Adipose tissue (tissue), 3 donors: ENCODE results near the gene HOXA13. TPM values are rescaled to one million over a fixed set of nuclear protein-coding genes. Genes with fewer than 3 reads are reported as not detected.

Experiments
- H3K27ac ChIP-seq: one replicate; pipeline ENCODE4 v1.5.1; 2013; ENCODE audit warnings: low read depth, low read length
- WGBS, 3 donors: extraction: QIAGEN DNeasy Blood & Tissue Kit; methylation state at CpG; one replicate each; pipeline ENCODE4 v1.1.7; 2013; 5-methylcytosine and 5-hydroxymethylcytosine counted together
- polyA plus RNA-seq, 3 donors: library from polyadenylated mRNA; stranded (reverse); fragments of 200-250 nt; gene quantifications; one replicate each; pipeline ENCODE4 v1.2.3, GENCODE V29; 2013
- donor health status: healthy with polysubstance abuse.
- donor health status: Bipolar disorder and iron deficiency.
- donor health status: healthy.

HOXA13 gene
- polyA plus RNA-seq, 3 donors: 0.03 to 0.37 TPM; not detected in 1

DNA sequence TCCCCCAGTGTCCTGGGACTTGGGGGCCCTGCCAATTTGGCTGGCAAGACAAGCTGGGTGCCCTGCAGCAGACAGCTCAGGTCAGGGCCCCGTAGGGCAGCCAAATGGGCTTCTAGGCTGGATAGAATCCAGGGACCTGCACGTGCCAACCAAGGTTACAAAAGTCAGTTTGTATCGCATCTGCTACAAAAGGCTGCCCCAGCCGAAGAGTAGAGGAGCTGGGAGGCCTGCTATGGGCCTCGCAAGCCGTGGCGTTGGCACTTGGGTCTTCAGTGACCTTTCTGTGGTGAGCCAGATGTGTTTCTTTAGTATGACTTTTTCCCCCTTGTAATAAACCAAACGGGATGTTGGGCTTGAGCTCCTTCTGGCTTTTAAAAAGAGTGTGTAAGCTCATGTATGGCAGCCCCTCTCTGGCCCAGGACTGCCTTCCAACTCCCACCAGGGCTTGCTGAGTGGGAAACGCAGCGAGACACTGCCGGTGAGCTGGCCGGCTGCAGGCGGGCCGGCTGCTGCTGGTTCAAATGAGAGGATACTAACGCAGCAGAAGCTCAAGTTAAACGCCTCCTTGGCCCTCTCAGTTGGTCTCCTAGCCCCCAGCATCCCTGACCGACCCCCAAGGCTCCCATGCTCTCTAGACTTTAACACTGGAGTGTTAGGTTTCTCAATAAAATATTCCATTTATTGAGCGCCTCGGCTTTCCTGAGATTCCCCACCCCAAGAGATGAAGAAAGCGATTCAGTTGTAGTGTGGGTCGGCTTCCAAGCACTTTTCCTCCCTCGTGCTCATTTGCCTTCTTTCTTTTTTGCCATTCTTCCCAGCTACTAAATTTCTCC is 22.7 kb downstream of the HOXA13 start:
- H3K27ac ChIP-seq: no peak overlapping the region
- WGBS, 3 donors: 47 to 88% (median 60%) methylated on average over 22 of the region's 22 CpGs

DNA sequence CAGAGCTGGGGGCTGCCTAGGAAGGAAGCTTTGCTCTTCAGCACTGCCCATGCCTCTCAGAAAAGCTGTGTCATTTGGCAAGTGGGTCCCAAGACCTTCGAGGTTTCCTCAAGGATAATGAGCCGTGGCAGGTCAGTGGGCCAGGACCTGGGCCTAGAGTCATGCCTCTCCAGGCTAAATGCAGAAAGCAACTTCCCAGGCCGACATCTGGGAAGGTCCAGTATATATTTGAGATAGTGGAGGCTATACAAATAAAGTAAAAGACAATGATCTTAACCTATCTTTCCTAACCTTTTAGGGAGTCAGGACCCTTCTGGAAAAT is 23.4 kb downstream of the HOXA13 start:
- no peak overlapping the region for H3K27ac ChIP-seq
- 65 to 72% (median 67%) methylated on average over 3 of the region's 3 CpGs for WGBS, 3 donors

DNA sequence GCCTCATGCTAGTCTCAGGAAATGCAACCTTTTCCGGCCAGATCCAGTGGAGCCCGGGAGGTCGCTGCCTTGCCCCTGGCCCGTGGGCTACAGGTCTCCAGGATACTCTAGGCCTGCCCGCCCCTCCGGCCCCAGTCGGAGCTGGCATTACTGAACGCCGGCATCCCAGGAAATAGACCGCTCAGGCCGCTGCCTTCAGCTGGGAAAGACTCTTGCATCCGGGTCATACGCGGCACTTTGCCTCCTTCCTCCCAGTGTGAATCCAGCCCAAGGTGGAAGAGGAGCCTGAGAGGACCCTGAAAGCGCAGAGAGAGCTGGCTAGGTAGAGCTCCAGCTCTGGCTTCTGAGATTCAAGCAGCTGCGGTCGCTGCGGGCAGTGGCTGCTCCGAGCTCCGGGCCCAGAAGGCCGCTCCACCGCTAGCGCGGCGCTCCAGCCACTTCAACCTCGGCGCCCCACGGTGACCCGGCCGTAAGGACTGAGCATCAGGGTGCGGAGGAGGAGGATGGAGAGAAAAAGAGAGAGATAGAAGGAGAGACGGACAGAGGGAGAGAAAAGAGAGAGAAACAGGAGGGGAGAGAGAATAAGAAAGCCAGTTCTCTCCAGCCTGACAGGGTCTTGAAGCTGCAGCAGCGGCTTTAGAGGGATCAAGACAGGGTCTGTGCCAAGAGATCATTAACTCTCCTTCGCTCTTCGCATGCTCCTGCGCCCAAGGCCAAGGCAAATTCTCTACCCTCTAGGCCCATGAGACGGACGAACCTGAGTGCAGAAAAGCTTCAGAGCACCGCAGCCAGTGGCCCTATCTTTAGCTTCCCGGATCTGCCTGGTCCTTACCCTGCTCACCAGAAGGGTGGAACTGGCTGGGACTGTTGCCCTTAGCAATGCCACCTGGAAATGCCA is 24.0 kb downstream of the HOXA13 start:
- 25 to 75% (median 57%) methylated on average over 40 of the region's 40 CpGs for WGBS, 3 donors
- H3K27ac ChIP-seq: no peak overlapping the region

DNA sequence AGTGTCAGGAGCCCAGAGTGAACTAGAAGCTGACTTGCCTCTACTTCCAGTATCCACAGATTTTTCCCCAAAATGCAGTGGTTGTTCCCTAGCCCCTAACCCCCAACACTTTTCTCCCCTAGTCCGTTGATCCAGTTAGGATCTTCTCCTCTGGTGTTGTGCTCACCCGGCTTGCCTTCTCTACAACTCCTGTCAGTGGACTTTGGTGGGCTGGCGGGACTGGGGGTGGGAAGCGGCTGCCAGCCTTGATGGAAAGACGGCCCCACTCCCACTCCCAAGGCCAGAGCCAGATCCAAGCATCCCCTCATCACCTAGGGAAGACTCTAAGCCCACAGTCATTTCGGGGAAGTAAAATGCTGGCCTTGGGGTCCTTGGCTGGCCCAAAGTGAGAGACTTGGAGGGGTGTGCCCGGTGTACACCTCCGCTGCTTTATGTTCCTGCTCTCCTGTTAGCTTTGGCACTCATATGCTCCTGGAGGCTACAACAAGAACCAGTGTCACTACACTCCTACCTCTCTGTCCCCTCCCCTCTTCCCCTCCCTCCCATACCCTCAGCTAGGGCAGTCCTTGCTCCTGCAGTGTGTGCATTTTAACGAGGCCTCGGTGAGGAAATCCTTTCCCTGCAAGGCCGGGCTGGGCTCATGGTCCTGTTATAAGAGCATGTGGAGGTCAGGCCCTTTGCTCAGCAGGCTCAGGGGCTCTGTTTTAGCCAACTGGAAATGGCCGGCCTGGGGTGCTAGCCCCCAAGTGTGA is 24.8 kb downstream of the HOXA13 start:
- H3K27ac ChIP-seq: no peak overlapping the region
- WGBS, 3 donors: 32 to 78% (median 73%) methylated on average over 12 of the region's 12 CpGs

DNA sequence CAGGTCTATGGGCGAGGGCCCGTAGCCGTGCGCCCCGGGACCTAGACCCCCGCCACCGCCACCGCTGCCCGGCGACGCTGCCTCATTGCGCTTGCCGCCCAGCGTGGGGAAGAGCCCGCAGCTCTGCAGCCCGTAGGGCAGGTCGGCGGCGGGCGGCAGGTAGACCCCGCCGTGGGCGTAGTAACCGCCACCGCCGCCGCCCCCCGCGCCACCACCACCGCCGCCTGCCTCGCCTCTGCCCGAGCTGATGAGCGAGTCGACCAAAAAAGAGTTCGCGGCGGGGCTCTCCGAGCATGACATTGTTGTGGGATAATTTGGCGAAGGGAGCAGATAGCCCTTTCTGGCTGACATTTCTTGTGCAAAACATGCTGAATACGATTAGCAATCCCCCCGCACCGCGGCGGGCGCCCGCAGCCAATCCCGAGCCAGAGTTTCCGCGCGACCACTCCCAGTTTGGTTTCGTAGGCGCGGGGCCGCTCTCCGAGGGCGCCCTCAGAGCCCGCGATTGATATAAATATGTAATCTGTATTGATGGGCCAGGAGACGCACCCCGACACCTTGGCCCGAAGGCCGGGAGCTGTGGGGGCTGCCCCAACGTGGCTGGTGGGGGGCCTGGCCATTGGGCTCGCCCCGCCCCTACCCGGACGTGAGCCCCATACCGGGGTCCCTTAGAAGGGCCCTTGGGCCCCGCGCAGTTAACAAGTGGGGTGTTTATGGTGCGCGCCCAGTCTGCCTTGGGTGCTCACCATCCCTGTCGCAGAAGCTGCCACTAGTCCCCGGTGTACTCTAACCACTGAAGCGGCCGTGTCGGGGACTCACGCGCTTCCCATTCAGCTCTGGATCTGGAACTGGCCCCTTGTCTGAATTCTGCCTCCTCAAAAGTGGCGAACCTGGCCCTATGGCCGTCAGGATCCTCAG is 25.7 kb downstream of the HOXA13 start, which contains the start of gene HOXA10:
TSS of gene HOXA10 (minus strand) at position 365 of the 918 bp plus-strand sequence. CDS start at position 351, 14 bp downstream.
- no peak within 1 kb of the TSS for H3K27ac ChIP-seq
- 8 to 9% (median 8%) methylated on average over 67 to 82 of the region's 82 CpGs for WGBS, 3 donors

DNA sequence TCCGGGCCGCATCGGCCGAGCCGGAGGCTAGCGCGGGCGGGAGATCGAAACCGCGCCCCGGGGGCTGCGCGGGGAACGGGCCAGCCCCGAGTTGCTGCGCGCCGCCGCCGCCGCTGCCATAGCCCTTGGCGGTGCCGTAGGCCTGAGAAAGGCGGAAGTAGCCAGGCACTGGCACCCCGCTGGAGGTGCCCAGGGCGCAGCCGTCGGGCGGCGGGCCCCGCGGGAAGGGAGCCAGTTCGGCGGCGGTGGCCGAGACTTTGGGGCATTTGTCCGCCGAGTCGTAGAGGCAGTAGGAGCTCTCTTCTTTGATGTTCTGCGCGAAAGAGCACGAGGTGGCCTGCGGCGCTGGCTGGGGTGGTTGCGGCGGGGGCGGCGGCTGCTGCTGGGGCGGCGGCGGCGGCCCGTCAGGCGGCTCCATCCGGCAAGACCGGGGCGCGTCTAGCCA is 26.4 kb downstream of the HOXA13 start:
- WGBS, 3 donors: 1% methylated on average over 39 to 59 of the region's 59 CpGs
- no peak overlapping the region for H3K27ac ChIP-seq

DNA sequence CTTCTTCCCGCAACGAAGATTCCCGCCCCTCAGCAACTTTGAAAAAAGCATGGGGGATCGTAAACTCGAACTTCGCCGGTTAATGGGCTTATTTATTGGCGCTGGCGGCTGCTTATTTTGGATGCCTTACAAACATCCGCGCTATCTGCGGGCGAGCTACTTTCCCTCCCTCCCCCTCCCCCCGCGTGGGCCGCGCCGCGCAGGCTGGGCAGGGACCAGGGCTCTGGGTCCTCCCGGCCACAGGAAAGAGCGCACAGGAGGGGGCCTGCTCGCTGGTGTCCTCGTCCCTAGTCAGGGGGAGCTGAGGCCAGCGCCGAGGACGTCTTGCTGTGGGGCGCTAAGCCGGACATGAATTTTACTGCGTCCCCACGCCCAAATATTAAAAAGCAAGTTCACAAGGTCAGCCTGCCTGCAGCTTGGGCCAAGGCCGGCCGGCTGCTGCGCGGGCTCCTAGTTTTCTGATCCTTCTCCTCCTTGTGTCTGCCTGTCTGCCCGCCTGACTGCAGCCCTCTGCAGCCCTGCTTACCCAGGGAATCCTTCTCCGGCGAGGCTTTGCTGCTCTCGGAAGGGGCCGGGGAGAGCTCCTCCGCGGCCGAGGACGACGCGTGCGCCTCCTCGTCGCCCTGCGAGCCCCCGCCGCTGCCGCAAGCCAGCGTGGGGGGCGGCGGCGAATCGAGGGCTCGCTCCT is 26.9 kb downstream of the HOXA13 start:
- WGBS, 3 donors: 2 to 3% (median 2%) methylated on average over 52 to 58 of the region's 58 CpGs
- H3K27ac ChIP-seq: no peak overlapping the region

DNA sequence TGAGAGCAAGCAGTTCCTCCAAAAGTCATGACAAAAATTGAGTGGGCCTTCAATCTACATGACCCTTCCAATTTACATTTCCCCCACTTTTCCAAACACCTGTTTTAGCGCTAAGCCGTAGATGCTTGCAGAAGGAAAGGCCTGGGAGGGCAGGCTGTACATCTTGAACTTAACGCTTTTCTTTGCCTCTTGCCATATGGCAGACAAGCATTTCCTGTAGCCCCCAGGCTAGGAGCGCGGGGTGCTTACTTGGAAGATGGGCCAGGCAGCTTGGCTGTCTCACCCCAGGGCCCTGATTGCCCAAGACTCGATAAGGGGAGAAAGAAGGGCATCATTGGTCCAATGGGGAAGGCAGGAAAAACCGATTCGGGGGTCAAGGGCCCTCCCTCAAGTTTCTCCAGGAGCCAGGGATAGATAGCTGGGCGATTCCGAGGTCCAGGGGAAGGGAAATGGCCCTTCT is 27.5 kb downstream of the HOXA13 start:
- H3K27ac ChIP-seq: no peak overlapping the region
- 10 to 18% (median 12%) methylated on average over 10 of the region's 10 CpGs for WGBS, 3 donors

DNA sequence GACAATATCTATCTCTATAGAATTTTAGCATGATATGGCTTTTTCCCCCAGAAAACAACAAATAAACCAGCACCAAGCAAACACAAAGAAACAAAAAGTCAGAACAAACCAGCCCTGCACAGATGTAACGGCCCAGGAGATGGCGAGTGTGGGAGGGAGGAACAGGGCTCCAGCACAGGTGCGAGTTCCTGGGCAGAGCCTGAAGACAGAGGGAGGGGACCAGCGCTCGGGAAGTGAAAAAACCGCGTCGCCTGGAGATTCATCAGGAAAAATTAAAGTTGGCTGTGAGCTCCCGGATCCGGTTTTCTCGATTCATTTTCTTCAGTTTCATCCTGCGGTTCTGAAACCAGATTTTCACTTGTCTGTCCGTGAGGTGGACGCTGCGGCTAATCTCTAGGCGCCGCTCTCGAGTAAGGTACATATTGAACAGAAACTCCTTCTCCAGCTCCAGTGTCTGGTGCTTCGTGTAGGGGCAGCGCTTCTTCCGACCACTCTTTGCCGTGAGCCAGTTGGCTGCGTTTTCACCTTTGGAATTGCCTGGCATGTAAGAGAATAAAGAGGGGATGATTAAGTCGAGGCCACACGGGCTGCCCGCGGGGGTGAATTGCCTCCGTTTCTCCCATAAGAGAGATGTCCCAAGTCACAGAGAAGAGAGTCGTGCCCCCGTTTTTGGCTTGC is 28.1 kb downstream of the HOXA13 start:
- 8 to 24% (median 17%) methylated on average over 30 of the region's 30 CpGs for WGBS, 3 donors
- no peak overlapping the region for H3K27ac ChIP-seq

DNA sequence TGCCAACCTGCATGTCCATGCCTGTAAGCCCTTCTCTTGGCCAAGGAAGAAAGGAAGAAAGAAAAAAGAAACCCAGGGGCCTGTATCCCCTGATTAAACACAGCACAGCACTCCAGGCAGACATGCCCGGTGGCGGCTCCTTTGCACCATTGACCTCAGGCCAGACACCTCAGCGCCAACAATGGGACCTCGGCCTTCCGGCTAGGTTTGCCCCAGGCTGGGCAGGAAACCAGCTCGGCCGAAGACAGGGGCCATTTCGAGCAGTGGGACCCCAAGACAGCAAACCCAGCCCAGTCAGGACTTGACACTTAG is 28.6 kb downstream of the HOXA13 start:
- no peak overlapping the region for H3K27ac ChIP-seq
- 13 to 28% (median 16%) methylated on average over 8 of the region's 8 CpGs for WGBS, 3 donors

DNA sequence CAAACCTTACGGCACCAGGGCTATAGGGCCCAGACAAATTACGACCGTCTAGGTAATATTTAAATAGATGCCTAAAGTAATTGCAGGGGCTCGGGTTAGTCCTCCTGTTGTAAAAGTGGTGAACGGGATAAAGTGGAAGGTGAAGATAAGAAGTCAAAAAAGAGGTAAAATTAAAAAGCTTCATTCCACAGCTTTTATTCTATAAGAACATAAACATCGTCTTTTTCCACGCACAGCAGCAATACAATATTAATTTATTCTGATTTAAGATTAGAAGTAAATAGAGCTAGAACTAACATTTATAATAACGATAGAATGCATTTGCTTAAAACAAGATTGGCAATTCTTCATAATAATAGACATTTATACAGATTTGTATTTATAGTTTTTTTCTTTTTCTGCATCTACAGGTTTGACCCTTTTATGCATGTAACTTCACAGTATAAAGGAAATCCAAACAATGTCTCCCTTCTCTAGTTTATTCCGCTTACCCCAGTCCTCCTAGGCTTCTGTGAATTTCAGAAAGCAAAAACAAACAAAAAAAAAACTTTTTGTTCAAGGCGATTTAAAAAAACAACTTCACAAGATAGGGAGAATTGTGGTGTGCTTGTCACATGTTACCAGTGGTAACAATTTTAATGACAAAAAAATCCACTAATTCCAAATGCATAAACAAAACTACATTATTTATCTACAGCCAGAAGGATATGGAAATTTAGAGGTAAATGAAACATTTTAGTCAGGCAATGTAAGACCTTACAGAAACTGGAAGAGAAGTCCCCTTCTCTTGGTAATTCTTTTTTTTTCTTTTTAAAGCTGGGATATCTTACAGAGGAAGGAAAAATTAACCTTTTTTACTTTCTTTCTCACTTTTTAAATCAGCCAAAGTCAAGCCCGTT is 29.2 kb downstream of the HOXA13 start:
- WGBS, 3 donors: 21 to 35% (median 31%) methylated on average over 11 of the region's 11 CpGs
- H3K27ac ChIP-seq: no peak overlapping the region

DNA sequence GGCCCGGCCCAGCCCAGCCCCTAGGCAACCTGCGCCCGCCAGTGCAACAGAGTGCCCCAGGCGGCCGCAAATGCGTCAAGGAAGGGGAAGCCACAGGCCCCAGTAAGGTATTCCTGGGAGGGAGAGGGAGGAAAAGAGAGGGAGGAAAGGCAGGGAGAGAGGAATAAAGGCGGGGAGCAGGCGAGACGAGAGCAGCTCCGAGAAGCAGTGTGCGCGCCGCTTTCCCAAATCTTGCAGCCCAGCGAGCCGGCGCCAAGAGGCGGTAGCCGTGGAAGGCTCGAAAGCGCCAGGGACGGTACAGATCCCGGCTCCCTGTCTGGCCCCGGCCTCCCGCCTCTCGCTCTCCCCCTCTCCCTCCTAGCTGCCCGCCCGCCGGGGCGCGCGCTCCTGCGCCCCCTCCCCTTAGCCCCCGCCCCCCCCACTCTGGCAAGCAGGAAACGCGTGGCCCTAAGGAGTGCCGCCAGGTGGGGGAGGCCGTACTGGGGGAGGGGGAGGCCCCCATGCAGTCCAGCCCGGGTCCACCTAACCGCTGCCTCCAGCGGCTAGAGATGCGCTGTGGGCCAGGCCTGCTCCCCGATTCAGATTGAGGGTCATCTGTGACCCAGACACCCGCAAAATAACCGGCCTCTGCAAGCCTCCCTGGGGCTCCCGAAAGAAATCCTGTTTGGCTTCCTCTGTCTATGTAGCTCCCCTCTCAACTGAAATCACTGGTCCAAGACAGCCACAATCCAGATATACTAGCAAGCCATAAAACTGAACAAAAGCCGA is 30.0 kb downstream of the HOXA13 start:
- WGBS, 3 donors: 7 to 18% (median 8%) methylated on average over 26 to 44 of the region's 46 CpGs
- no peak overlapping the region for H3K27ac ChIP-seq

DNA sequence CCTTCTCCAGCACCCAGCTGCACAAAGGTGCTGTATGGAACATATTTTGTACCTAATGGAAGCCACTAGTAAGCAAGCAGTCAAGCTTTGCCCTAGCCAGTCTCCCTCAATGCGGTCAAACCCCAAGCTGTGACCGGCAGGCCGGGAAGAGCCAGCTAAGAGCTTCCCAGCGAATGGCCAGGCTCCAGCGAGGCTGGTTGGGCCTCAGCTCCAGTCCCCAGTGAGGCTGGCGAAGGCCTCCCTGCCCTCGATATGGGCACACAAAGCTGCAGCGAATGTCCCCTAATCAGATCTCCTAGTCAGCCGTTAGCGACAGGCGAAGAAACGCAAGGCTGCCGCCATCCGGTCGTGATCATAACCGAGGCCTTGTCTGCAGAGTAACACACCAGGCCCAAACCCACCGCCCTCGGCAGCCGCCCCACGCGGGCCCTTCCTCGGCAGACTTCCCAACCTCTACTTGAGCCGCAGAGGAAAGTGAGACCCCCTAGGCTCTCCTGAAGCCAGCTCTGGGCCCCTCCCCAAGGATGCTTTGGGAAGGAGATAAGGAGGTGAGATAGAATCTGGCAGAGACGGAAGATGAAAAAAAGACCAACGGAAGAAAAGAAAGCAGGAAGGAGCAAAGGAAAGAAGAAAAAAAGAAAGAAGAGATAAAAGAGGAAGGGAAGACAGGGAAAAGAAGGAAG is 31.5 kb downstream of the HOXA13 start:
- no peak overlapping the region for H3K27ac ChIP-seq
- 17 to 30% (median 26%) methylated on average over 25 of the region's 25 CpGs for WGBS, 3 donors

DNA sequence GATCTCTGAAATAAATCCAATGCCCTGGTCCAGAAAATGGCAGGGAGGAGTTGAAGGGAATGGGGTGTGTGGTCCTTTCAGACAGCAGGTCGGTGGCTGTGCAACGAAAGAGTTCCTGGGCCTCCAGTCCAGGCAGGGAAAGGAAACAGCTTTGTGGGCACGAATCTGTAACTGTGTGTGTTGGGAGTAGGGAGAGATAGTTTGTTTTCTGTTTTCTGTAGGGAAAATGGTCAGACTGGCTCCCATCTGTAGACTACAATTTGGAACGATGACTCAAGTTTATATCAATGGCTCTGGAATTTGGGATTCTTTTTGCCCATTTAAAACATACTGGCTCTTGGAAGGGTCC is 32.0 kb downstream of the HOXA13 start:
- 26 to 39% (median 35%) methylated on average over 4 of the region's 4 CpGs for WGBS, 3 donors
- no peak overlapping the region for H3K27ac ChIP-seq
